Pancreas (tissue), 10 donors: ENCODE data around the gene CREBRF. TPM values are rescaled to one million over a fixed set of nuclear protein-coding genes. Genes with fewer than 3 reads are reported as not detected.
A peak's percentile ranks its signal among the peaks of the same experiment; 100 is the strongest.

Experiments
- ATAC-seq, 4 donors: fragments of 200-7000 bp; cut with Tn5 transposase; one replicate each; pipeline versions ENCODE4 v1.8.0 to v1.9.1; 2020; ENCODE audit warnings: mild to moderate bottlenecking in 4 of 4, moderate library complexity in 4 of 4
- DNase-seq, 6 donors: peaks; one replicate each; pipeline ENCODE4 v3.0.0-alpha.2; 2020
- FAIRE-seq: peaks from 2 replicates; lab custom pipeline; 2012; peaks lifted over from hg19 to GRCh38; lab: Jason Lieb, UNC
- H3K27ac ChIP-seq, 4 donors: fragments of 200-600 bp; sonication (generic); 1 replicate in 3 of 4; 2 replicates in 1 of 4; pipeline versions ENCODE4 v1.5.0 to v1.8.0; 2020
- H3K27me3 ChIP-seq, 4 donors: fragments of 200-600 bp; one replicate each; pipeline ENCODE4 v1.8.0; 2021
- H3K36me3 ChIP-seq, 3 donors: fragments of 200-600 bp; sonication (generic) in 1 of 3; one replicate each; pipeline versions ENCODE4 v1.5.0 to v1.8.0; 2020 to 2021
- H3K4me1 ChIP-seq, 3 donors: fragments of 200-600 bp; one replicate each; pipeline ENCODE4 v1.8.0; 2021
- H3K4me3 ChIP-seq, 4 donors: fragments of 200-600 bp; sonication (generic) in 2 of 4; one replicate each; pipeline versions ENCODE4 v1.5.0 to v1.8.0; 2020 to 2021
- H3K9me3 ChIP-seq, 4 donors: fragments of 200-600 bp; one replicate each; pipeline ENCODE4 v1.8.0; 2021
- WGBS, 2 donors: extraction: QIAGEN DNeasy Blood & Tissue Kit; methylation state at CpG; one replicate each; pipeline ENCODE4 v1.1.7; 2013; 5-methylcytosine and 5-hydroxymethylcytosine counted together
- intact Hi-C, 3 donors: fragments of 100-400 bp; cut with DNase I; formaldehyde crosslinking; loops; one replicate each; pipeline versions ENCODE4 v1.11.1 to v1.14.2; 2022
- polyA plus RNA-seq, 2 donors: library from polyadenylated mRNA; stranded (reverse); fragments of 200-250 nt; gene quantifications; one replicate each; pipeline ENCODE4 v1.2.3, GENCODE V29; 2013
- total RNA-seq, 6 donors: library from RNA; stranded (reverse); fragmentation: NEBNext Ultra II Directional in 4 of 6; extraction: Animal tissue kit (Norgen Biotek cat#: 25700) in 4 of 6; gene quantifications; one replicate each; pipeline versions ENCODE4 v1.2.1 to v1.2.4, GENCODE V29; 2021 to 2023
- TF ChIP-seq, protein P1 (sequence below), 4 donors: fragments of 200-600 bp; sonication (generic) in 3 of 4; IDR thresholded peaks; one replicate each; pipeline versions ENCODE4 v1.5.0 to v1.8.0; 2021; ENCODE audit warnings: antibody characterized with exemption in 4 of 4
- donor health status: healthy with polysubstance abuse.
- donor health status: DM: no; HTN: no; CAD: no; lungs with moderate emphysema.
- donor health status: DM: no; HTN: no; CAD: no.
- donor health status: control.
- donor health status: control.
- donor health status: Bipolar disorder and iron deficiency.
- donor health status: DM: yes; HTN: yes; CAD: no.
- donor health status: DM: no; HTN: no; CAD: no.
- donor health status: DM: no; HTN: no; CAD: no.
- donor health status: DM: yes; HTN: yes; CAD: no.

CREBRF gene
- total and polyA plus RNA-seq, 8 donors, result 3.6 to 21.4 (median 11.3) TPM

DNA sequence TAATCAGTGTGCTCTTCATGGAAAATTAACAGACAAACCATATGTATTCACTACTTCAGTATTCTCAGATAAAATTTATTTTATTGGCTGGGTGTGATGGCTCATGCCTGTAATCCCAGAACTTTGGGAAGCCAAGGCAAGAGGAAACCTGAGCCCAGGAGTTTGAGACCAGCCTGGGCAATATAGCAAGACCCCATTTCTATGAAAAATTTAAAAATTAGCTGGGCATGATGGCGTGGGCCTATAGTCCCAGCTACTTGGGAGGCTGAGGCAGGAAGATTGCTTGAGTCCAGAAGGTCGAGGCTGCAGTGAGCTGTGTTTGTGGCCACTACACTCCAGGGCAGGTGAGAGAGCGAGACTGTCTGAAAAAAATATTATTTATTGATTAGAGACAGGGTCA is 23.4 kb upstream of the CREBRF start:
- no peak for DNase-seq
- no peak for ATAC-seq
- peaks cover 10 to 22% (median 17%) of the 10 kb centered on the region in 3 donors for H3K4me1 ChIP-seq
- H3K9me3 ChIP-seq, result no peaks in the 10 kb centered on the region
- H3K27me3 ChIP-seq, result no peaks in the 10 kb centered on the region
- 97 to 98% methylated on average over 3 of the region's 3 CpGs for WGBS, 2 donors
- no peak overlapping the region for H3K27ac ChIP-seq
- intact Hi-C loops, result no loop called here
- TF ChIP-seq, protein P1, sequence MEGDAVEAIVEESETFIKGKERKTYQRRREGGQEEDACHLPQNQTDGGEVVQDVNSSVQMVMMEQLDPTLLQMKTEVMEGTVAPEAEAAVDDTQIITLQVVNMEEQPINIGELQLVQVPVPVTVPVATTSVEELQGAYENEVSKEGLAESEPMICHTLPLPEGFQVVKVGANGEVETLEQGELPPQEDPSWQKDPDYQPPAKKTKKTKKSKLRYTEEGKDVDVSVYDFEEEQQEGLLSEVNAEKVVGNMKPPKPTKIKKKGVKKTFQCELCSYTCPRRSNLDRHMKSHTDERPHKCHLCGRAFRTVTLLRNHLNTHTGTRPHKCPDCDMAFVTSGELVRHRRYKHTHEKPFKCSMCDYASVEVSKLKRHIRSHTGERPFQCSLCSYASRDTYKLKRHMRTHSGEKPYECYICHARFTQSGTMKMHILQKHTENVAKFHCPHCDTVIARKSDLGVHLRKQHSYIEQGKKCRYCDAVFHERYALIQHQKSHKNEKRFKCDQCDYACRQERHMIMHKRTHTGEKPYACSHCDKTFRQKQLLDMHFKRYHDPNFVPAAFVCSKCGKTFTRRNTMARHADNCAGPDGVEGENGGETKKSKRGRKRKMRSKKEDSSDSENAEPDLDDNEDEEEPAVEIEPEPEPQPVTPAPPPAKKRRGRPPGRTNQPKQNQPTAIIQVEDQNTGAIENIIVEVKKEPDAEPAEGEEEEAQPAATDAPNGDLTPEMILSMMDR (IDR thresholded peaks at IDR 0.05), result no peak
- no peak overlapping the region for H3K4me3 ChIP-seq
- no peak for FAIRE-seq
- H3K36me3 ChIP-seq, result no peaks in the 10 kb centered on the region

DNA sequence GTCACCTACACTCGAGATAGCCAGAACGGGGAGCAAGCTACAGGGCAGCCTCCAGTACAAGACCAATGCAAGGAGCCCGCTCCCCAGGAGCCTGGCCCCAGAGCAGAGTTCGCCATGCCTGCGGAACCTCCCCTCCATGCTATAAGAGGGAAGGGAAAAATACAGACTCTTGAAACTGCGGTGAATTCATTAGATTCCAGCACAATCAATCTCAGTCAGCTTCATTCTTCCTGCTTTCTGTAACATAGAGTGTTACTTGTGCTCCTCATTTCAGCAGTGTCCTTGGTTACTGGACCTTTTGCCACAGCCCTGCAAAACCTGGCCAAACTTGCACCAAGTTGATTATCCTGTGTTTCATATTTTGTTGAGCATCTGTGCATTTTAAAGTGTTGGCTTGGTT is 22.2 kb upstream of the CREBRF start:
- intact Hi-C loops, result no loop called here
- 71 to 76% methylated on average over 6 of the region's 6 CpGs for WGBS, 2 donors
- Histone ChIP-seq H3K4me3 (no peak overlapping the region), H3K27me3 (no peaks in the 10 kb centered on the region), H3K36me3 (no peaks in the 10 kb centered on the region), H3K9me3 (no peaks in the 10 kb centered on the region), H3K27ac (no peak overlapping the region), H3K4me1 (peaks cover 10 to 18% (median 10%) of the 10 kb centered on the region in 3 donors)
- ATAC-seq, result no peak
- TF ChIP-seq, protein P1 (IDR thresholded peaks at IDR 0.05), result no peak
- no peak for FAIRE-seq
- DNase-seq, result no peak

DNA sequence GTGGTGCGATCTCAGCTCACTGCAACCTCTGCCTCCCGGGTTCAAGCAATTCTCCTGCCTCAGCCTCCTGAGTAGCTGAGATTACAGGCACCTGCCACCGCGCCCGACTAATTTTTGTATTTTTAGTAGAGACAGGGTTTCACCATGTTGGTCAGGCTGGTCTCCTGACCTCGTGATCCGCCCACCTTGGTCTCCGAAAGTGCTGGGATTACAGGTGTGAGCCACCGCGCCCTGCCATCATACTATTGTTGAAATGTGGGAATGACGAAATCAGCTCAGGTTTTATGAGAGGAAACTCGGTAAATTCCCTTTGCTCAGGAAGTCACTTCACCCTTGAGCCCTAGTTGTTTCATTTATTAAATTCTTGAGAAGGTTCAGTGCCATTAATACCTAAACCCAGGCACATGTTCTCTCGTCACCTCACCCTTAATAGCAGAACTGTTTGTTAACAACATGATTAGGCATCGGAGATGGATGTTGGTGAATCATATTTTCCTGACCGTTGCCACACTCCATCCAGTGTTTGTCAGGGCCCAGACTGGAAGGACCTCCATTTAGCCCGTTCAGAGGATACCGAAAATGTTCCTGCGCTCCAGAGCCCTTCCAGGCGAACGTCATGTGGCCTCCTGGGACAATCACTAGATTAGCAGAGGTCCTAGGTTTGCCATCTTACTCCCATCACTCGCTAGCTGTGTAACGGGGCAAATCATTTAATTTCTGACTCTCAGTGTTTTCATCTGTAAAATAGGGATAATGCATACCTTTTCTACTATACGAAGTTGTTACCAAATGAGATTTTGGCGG is 20.0 kb upstream of the CREBRF start:
- peak in 1 of 4 donors; percentile 20 for ATAC-seq
- no peak for DNase-seq
- FAIRE-seq, result no peak

DNA sequence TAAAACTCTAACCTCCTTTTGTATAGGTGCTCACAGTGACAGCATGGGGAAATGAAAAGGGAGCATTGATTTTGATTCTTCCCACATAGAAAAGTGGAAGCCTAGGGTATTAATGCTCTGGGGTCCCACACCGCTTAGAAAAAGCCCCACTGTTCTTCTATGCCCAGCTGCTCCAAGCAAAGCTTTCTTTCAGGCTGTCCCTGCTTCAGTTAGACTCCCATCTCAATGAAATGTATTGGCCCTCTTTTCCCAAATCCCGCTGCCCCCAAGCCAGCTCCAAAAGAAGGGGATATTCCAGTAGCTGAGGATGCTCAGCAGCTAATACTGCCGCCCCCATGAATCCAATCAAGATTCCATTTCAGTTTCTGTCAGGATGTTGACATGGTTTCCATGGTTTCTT is 17.0 kb upstream of the CREBRF start:
- H3K9me3 ChIP-seq, result no peaks in the 10 kb centered on the region
- H3K27me3 ChIP-seq, result no peaks in the 10 kb centered on the region
- TF ChIP-seq, protein P1 (IDR thresholded peaks at IDR 0.05), result no peak
- H3K27ac ChIP-seq, result no peak overlapping the region
- H3K36me3 ChIP-seq, result no peaks in the 10 kb centered on the region
- DNase-seq (no peak), ATAC-seq (no peak), FAIRE-seq (no peak)
- H3K4me1 ChIP-seq, result peaks cover 0 to 4% (median 0%) of the 10 kb centered on the region in 3 donors
- WGBS, 2 donors, result 92 to 93% methylated on average over 3 of the region's 3 CpGs
- H3K4me3 ChIP-seq, result no peak overlapping the region
- intact Hi-C loops, result no loop called here

More for the DNA sequence above, 20.0 kb upstream of the CREBRF start:
- Histone ChIP-seq H3K4me1 (peaks cover 0 to 4% (median 0%) of the 10 kb centered on the region in 3 donors), H3K36me3 (no peaks in the 10 kb centered on the region), H3K4me3 (no peak overlapping the region), H3K9me3 (no peaks in the 10 kb centered on the region), H3K27ac (peak overlapping the region in 2 of 4 donors; percentile 56 to 65), H3K27me3 (no peaks in the 10 kb centered on the region)
- WGBS, 2 donors, result 92 to 93% methylated on average over 23 to 24 of the region's 24 CpGs
- TF ChIP-seq, protein P1 (IDR thresholded peaks at IDR 0.05), result no peak
- intact Hi-C loops, result no loop called here

GRCh38 chr5:173039964-173040363 is 16.2 kb upstream of the CREBRF start:
- no peaks in the 10 kb centered on the region for H3K27me3 ChIP-seq
- H3K36me3 ChIP-seq, result no peaks in the 10 kb centered on the region
- intact Hi-C loops, result no loop called here
- FAIRE-seq (no peak), ATAC-seq (no peak), DNase-seq (no peak)
- no peak overlapping the region for H3K27ac ChIP-seq
- WGBS, 2 donors, result 97 to 98% methylated on average over 5 of the region's 5 CpGs
- H3K4me3 ChIP-seq, result no peak overlapping the region
- TF ChIP-seq, protein P1 (IDR thresholded peaks at IDR 0.05), result no peak
- no peaks in the 10 kb centered on the region for H3K9me3 ChIP-seq
- H3K4me1 ChIP-seq, result peaks cover 0 to 2% (median 0%) of the 10 kb centered on the region in 3 donors
